ENCODE results near the gene ZNF155. TPM values are rescaled to one million over a fixed set of nuclear protein-coding genes. Genes with fewer than 3 reads are reported as not detected.

ZNF155 gene
- polyA plus RNA-seq, 3 donors = 13.9 to 17.2 (median 14.3) TPM

GRCh38 chr19:43997631-43998290 lies 13.8 kb downstream of the ZNF155 start:
- no peak for DNase-seq (ENCODE audit: extremely low read depth in 1 of 11, low read depth in 9 of 11, low spot score in 4 of 11)

DNA sequence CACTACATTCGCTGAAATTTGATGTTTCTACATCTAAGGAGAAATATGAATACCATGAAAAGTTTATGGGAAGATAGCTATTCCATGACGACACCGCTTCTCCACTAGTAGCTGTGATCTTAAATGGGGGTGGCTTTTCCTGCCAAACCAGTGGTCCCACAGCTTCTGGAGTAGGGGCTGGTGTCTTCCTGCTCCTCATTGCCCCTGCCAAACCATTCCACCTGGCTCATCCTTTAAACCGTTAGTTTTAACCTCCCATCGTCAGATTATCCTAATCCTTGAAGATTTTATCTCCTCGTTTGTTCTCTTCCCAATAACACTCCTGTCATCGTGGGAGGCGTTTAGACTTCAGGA lies 18.2 kb downstream of the ZNF155 start:
- no peak for DNase-seq (ENCODE audit: extremely low read depth in 1 of 11, low read depth in 9 of 11, low spot score in 4 of 11)

- DNase-seq (ENCODE audit: extremely low read depth in 1 of 11, low read depth in 9 of 11, low spot score in 4 of 11) = peak; percentile 88 to 98 (median 93)
These were observed 18.8 kb downstream of the ZNF155 start, which contains the start of gene ZNF230 for GRCh38 chr19:44002566-44003460. ZNF230 (plus strand) TSS chr19:44002957; CDS start chr19:44007079, 4,122 bp downstream.

- DNase-seq (ENCODE audit: extremely low read depth in 1 of 11, low read depth in 9 of 11, low spot score in 4 of 11) = peak in 1 of 11 donors; percentile 2
These were observed 19.5 kb downstream of the ZNF155 start for GRCh38 chr19:44003461-44004009.

- DNase-seq (ENCODE audit: extremely low read depth in 1 of 11, low read depth in 9 of 11, low spot score in 4 of 11) = no peak
These were observed 22.0 kb downstream of the ZNF155 start for GRCh38 chr19:44005973-44006372.

DNA sequence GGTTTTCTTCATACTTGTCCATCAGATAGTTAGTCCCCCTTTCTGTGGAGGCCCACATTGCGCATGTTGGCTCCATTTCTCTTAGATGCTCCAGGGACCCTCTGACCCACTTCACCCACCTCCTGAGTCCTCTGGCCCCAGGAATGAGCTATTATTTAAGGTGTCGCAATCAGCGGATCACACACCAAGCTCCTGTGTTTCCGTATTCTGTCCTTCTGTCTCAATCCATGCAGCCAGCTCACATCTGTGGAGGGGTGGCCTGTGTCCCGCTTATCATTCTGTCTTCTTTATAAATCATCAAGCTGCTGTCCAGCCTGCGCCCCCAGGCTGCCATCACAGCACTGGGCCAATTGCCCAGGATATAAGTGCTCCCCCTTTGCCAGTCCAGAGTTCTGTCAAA lies 23.5 kb downstream of the ZNF155 start:
- DNase-seq (ENCODE audit: extremely low read depth in 1 of 11, low read depth in 9 of 11, low spot score in 4 of 11) = no peak

- no peak for DNase-seq (ENCODE audit: extremely low read depth in 1 of 11, low read depth in 9 of 11, low spot score in 4 of 11)
These were observed 26.5 kb downstream of the ZNF155 start for GRCh38 chr19:44010468-44010867.

DNA sequence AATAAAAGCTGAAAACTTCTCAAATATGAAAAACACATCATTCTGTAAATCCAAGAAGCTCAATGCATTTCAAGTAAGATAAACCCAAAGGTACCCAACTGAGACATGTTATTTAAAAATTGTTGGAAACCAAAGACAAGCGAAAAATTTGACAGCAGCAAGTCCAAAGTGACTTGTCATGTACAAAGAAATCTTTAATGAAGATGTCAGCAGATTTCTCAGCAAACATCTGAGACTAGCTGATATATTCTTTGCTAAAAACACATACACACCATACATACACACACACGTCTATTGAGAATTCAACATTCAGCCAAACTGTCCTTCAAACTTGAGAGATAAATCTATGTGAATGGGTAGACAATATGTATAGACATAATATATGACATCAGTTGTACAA lies 35.5 kb downstream of the ZNF155 start:
- no peak for DNase-seq (ENCODE audit: extremely low read depth in 1 of 11, low read depth in 9 of 11, low spot score in 4 of 11)

GRCh38 chr19:44021221-44021620 lies 37.2 kb downstream of the ZNF155 start:
- DNase-seq (ENCODE audit: extremely low read depth in 1 of 11, low read depth in 9 of 11, low spot score in 4 of 11) = no peak

DNA sequence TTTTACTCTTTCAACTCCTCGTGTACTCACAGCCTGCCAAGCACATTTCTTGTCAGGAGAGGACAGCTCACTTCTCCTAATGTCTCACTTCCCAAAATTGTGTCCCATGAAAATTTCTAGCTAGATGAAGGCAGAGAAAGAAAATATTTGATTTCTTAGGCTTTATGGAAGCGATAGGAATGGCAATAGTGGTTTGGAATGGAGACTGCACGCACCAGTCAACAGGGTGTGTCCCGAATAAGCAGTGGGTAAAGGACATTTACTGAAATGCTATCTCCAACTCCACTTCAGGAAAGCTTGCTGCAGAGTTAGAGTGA lies 40.9 kb downstream of the ZNF155 start:
- peak in 1 of 11 donors; percentile 35 for DNase-seq (ENCODE audit: extremely low read depth in 1 of 11, low read depth in 9 of 11, low spot score in 4 of 11)

DNA sequence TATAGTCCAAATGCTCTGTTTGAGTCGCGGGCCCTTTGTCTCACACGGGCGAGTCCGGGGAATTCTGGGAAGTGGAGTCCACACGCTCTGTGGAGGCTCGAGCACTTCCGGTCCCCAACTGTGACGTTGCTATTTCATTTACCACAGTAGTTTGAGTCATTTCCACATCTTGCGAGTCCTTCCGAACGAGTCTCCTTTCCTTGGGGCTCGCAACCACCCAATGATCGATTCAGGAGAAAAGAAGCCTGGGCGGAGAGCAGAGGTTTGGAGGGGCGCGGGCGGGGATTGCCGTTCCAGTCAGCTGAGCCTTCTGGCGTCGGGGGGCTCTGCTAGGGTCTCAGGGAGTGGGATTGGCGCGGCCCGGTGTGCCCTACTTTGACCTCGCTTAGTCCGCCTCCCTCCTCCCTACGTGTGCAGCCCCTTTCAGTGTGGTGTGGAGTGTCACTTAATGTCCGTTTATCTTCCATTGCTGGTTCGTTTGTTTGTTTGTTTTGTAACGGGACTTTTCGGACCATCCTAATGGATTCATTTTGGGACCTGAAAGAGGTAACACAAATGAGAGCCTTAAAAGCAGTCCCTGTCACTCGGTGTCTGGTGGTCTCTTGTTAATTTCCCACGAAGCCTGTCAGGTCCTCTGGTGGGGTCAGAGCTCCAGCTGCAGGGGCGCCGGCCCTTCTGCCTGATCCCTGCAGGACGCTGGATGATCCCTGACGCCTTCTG lies 41.4 kb downstream of the ZNF155 start, which contains the start of gene ZNF222:
TSS of gene ZNF222 (plus strand) at position 163 of the 720 bp plus-strand sequence. CDS start at position 221, 58 bp downstream.
- DNase-seq (ENCODE audit: extremely low read depth in 1 of 11, low read depth in 9 of 11, low spot score in 4 of 11) = peak; percentile 73 to 91 (median 83)

DNA sequence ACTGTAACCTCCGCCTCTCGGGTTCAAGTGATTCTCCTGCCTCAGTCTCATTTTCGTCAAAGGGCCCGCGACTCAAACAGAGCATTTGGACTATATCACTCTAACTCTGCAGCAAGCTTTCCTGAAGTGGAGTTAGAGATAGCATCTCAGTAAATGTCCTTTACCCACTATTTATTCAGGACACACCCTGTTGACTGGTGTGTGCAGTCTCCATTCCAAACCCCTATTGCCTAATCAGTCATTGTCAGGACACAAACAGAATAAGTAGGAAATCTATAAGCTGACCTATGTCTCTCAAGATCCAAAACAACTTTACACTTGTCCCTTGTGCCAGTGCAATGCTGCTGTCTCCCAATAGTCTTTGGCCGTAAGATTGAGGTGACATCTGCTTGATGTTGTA lies 42.6 kb downstream of the ZNF155 start:
- no peak for DNase-seq (ENCODE audit: extremely low read depth in 1 of 11, low read depth in 9 of 11, low spot score in 4 of 11)

DNA sequence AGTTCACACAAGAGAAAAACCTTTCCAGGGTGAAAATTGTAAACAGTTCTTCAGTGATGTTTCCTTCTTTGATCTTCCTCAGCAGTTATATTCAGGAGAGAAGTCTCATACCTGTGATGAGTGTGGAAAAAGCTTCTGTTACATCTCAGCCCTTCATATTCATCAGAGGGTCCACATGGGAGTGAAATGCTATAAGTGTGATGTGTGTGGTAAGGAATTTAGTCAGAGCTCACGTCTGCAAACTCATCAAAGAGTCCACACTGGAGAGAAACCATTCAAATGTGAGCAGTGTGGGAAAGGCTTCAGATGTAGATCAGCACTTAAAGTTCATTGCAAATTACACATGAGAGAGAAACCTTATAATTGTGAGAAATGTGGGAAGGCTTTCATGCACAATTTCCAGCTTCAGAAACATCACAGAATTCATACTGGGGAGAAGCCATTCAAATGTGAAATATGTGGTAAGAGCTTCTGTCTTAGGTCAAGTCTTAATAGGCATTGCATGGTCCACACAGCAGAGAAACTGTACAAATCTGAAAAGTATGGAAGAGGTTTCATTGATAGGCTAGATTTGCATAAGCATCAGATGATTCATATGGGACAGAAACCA lies 48.1 kb downstream of the ZNF155 start:
- DNase-seq (ENCODE audit: extremely low read depth in 1 of 11, low read depth in 9 of 11, low spot score in 4 of 11) = no peak

DNA sequence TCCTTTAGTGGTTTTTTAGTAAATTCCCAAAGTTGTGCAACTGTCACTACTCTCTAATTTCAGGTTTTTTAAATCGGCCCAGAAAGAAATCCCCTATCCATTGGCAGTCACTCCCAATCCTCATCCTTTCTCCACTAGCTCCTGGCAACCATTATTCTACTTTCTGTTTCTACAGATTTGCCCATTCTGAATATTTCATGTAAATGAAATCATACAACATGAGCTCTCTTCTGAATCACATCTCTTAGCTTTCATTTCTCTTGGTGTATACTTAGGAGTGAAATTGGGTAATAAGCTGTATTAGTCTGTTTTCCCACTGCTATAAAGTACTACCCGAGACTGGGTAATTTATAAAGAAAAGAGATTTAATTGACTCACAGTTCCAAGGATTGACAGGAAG lies 58.2 kb downstream of the ZNF155 start:
- DNase-seq (ENCODE audit: extremely low read depth in 1 of 11, low read depth in 9 of 11, low spot score in 4 of 11) = no peak

Other genes with a start within 250 kb of the ZNF155 start
- 10 to 100 TPM; 45.3 to 64.3 (median 53.6) TPM for gene SMG9, start 229.2 kb upstream of the ZNF155 start, polyA plus RNA-seq (ENCODE audit: insufficient read length in 3 of 3)
- 1 to 10 TPM in 2 of 3 donors, under 1 TPM in 1; 0.70 to 2.8 (median 1.2) TPM for gene KCNN4, start 203.2 kb upstream of the ZNF155 start, polyA plus RNA-seq (ENCODE audit: insufficient read length in 3 of 3)
- under 1 TPM; 0.17 to 0.41 (median 0.30) TPM for gene LYPD5, start 181.7 kb upstream of the ZNF155 start, polyA plus RNA-seq (ENCODE audit: insufficient read length in 3 of 3)
- gene ZNF283, start 156.9 kb upstream of the ZNF155 start, polyA plus RNA-seq (ENCODE audit: insufficient read length in 3 of 3) = 10 to 100 TPM; 14.5 to 22.3 (median 14.9) TPM
- 10 to 100 TPM; 10.5 to 16.5 (median 16.5) TPM for gene ZNF404, start 100.2 kb upstream of the ZNF155 start, polyA plus RNA-seq (ENCODE audit: insufficient read length in 3 of 3)
- gene ZNF45, start 48.9 kb upstream of the ZNF155 start, polyA plus RNA-seq (ENCODE audit: insufficient read length in 3 of 3) = 10 to 100 TPM; 25.0 to 31.0 (median 26.9) TPM
- gene ZNF221, start 33.0 kb upstream of the ZNF155 start, polyA plus RNA-seq (ENCODE audit: insufficient read length in 3 of 3) = 1 to 10 TPM; 6.0 to 9.3 (median 7.2) TPM
- 1 to 10 TPM; 6.0 to 7.7 (median 6.8) TPM for gene ZNF230, start 18.8 kb downstream of the ZNF155 start, polyA plus RNA-seq (ENCODE audit: insufficient read length in 3 of 3)
- 10 to 100 TPM in 2 of 3 donors, 1 to 10 TPM in 1; 9.7 to 11.4 (median 10.2) TPM for gene ZNF222, start 41.2 kb downstream of the ZNF155 start, polyA plus RNA-seq (ENCODE audit: insufficient read length in 3 of 3)
- gene ZNF223, start 67.8 kb downstream of the ZNF155 start, polyA plus RNA-seq (ENCODE audit: insufficient read length in 3 of 3) = 10 to 100 TPM; 10.7 to 15.1 (median 12.4) TPM
- 1 to 10 TPM; 3.2 to 5.9 (median 3.5) TPM for gene ZNF284, start 88.0 kb downstream of the ZNF155 start, polyA plus RNA-seq (ENCODE audit: insufficient read length in 3 of 3)
- gene ZNF224, start 110.2 kb downstream of the ZNF155 start, polyA plus RNA-seq (ENCODE audit: insufficient read length in 3 of 3) = 10 to 100 TPM; 23.5 to 49.8 (median 31.8) TPM
- 10 to 100 TPM in 1 of 3 donors, 1 to 10 TPM in 2; 9.1 to 11.6 (median 9.5) TPM for gene ZNF225, start 129.2 kb downstream of the ZNF155 start, polyA plus RNA-seq (ENCODE audit: insufficient read length in 3 of 3)
- 10 to 100 TPM; 13.8 to 21.3 (median 15.1) TPM for gene ZNF234, start 157.4 kb downstream of the ZNF155 start, polyA plus RNA-seq (ENCODE audit: insufficient read length in 3 of 3)
- 10 to 100 TPM; 24.0 to 35.1 (median 30.5) TPM for gene ZNF226, start 180.9 kb downstream of the ZNF155 start, polyA plus RNA-seq (ENCODE audit: insufficient read length in 3 of 3)
- 10 to 100 TPM; 25.1 to 27.5 (median 25.8) TPM for gene ZNF227, start 228.3 kb downstream of the ZNF155 start, polyA plus RNA-seq (ENCODE audit: insufficient read length in 3 of 3)

All from renal cortex interstitium (tissue), 11 donors.